Esophagus muscularis mucosa (tissue), 4 donors: ENCODE measurements around the gene ADGRG4.

Experiments used
- CTCF ChIP-seq, 3 experiments: fragments of 200-600 bp in 2 of 3; fragments of 450-650 bp in 1 of 3; sonication (generic) in 2 of 3; IDR thresholded peaks; one replicate each; pipeline ENCODE4 v1.5.1; 2017 to 2019; ENCODE audit warnings: antibody characterized with exemption in 3 of 3, mild to moderate bottlenecking in 2 of 3, moderate library complexity in 1 of 3
- EP300 ChIP-seq: sonication (generic); formaldehyde crosslinking; IDR thresholded peaks from one replicate; pipeline ENCODE4 v1.6.1; 2017; ENCODE audit warnings: antibody characterized with exemption
- POLR2A ChIP-seq: fragments of 450-650 bp; IDR thresholded peaks from one replicate; pipeline ENCODE4 v1.6.1; 2017; ENCODE audit warnings: antibody characterized with exemption, moderate library complexity, mild to moderate bottlenecking, low read depth
- POLR2AphosphoS5 ChIP-seq, 2 donors: sonication (generic); formaldehyde crosslinking; IDR thresholded peaks; one replicate each; pipeline ENCODE4 v1.6.1; 2017; ENCODE audit warnings: antibody characterized with exemption in 2 of 2

- TF ChIP-seq POLR2A (no peak), CTCF (IDR thresholded peaks at IDR 0.05) (no peak), POLR2AphosphoS5 (IDR thresholded peaks at IDR 0.05) (no peak), EP300 (no peak)
Measured at GRCh38 chrX:136346506-136346905, 45.7 kb downstream of the ADGRG4 start.
